ENCODE results near the gene COL12A1. TPM values are rescaled to one million over a fixed set of nuclear protein-coding genes. Genes with fewer than 3 reads are reported as not detected.

Gene COL12A1
- total RNA-seq, 1 experiment from 2014 or later: 10.4 TPM

DNA sequence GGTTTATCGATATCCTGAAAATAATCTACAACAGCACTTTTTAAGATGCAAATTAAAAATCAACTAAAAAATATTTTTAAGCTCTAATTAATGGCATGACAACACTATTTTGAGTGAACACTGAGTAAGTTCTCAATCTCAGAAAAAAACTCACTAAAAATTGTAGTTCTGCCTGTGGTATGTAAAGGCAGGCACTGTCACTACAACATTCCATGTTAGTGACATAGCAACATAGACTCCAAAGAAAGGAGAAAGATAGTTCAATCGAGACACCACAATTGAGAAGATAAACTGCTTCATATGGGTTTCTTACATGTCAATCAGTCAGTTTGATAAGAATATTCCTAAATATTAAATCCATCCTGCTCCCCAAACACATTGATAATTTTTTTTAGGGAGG lies 38.0 kb downstream of the COL12A1 start:
- no peak for DNase-seq (ENCODE audit: low read depth, low spot score)
- intact Hi-C loops (cut with micrococcal nuclease; ENCODE audit: unreplicated experiment): no loop called here
- no peak for ATAC-seq
- in situ Hi-C loops (cut with HindIII; ENCODE audit: low pct_unique_long_range_greater_than_20kb, low sequenced_read_pairs): no loop called here
- Histone ChIP-seq H3K27me3 (ENCODE audit: control insufficient read depth, insufficient read depth, low read length) (no peaks in the 10 kb centered on the region), H3K9me3 (ENCODE audit: control insufficient read depth, insufficient read depth, low read depth, low read length) (no peaks in the 10 kb centered on the region), H3K4me3 (ENCODE audit: low read depth in 2 of 2, low read length in 2 of 2) (no peak overlapping the region), H3K36me3 (ENCODE audit: control insufficient read depth, insufficient read depth, low read length) (no peaks in the 10 kb centered on the region), H3K27ac (ENCODE audit: low read length) (no peak overlapping the region), H3K4me1 (ENCODE audit: control insufficient read depth, insufficient read depth, low read length) (no peaks in the 10 kb centered on the region)
- POLR2A ChIA-PET: no interaction called here
- TF ChIP-seq, protein P1, sequence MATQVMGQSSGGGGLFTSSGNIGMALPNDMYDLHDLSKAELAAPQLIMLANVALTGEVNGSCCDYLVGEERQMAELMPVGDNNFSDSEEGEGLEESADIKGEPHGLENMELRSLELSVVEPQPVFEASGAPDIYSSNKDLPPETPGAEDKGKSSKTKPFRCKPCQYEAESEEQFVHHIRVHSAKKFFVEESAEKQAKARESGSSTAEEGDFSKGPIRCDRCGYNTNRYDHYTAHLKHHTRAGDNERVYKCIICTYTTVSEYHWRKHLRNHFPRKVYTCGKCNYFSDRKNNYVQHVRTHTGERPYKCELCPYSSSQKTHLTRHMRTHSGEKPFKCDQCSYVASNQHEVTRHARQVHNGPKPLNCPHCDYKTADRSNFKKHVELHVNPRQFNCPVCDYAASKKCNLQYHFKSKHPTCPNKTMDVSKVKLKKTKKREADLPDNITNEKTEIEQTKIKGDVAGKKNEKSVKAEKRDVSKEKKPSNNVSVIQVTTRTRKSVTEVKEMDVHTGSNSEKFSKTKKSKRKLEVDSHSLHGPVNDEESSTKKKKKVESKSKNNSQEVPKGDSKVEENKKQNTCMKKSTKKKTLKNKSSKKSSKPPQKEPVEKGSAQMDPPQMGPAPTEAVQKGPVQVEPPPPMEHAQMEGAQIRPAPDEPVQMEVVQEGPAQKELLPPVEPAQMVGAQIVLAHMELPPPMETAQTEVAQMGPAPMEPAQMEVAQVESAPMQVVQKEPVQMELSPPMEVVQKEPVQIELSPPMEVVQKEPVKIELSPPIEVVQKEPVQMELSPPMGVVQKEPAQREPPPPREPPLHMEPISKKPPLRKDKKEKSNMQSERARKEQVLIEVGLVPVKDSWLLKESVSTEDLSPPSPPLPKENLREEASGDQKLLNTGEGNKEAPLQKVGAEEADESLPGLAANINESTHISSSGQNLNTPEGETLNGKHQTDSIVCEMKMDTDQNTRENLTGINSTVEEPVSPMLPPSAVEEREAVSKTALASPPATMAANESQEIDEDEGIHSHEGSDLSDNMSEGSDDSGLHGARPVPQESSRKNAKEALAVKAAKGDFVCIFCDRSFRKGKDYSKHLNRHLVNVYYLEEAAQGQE (IDR thresholded peaks at IDR 0.05; ENCODE audit: insufficient read depth in 1 of 2, low read depth in 2 of 2, low read length in 1 of 2): no peak
- TF ChIP-seq, protein P2, sequence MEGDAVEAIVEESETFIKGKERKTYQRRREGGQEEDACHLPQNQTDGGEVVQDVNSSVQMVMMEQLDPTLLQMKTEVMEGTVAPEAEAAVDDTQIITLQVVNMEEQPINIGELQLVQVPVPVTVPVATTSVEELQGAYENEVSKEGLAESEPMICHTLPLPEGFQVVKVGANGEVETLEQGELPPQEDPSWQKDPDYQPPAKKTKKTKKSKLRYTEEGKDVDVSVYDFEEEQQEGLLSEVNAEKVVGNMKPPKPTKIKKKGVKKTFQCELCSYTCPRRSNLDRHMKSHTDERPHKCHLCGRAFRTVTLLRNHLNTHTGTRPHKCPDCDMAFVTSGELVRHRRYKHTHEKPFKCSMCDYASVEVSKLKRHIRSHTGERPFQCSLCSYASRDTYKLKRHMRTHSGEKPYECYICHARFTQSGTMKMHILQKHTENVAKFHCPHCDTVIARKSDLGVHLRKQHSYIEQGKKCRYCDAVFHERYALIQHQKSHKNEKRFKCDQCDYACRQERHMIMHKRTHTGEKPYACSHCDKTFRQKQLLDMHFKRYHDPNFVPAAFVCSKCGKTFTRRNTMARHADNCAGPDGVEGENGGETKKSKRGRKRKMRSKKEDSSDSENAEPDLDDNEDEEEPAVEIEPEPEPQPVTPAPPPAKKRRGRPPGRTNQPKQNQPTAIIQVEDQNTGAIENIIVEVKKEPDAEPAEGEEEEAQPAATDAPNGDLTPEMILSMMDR (IDR thresholded peaks at IDR 0.05): no peak
- BruUV-seq (replicated peaks): no TSS peak
- CTCF ChIA-PET: no interaction called here

DNA sequence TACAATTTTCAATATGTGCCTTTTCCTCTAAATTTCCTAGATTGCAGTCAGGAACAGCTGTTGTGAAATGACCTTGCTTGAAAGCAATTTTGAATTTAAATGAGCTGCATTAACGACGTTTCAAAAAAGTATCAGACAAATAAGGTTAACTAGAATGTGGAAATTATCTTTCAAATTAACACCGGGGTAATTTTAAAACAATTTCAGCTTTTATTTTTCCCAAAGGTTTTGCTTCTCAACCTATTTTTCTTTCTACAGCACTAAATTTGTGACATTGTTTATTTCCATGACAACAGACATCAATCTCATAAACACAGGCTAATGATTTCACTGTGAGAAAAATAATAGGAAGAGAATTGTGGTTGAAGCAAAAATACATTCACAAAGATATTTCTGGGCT lies 38.5 kb downstream of the COL12A1 start:
- H3K4me1 ChIP-seq (ENCODE audit: control insufficient read depth, insufficient read depth, low read length): no peaks in the 10 kb centered on the region
- ChIA-PET POLR2A (no interaction called here), CTCF (no interaction called here)
- DNase-seq (ENCODE audit: low read depth, low spot score) (no peak), ATAC-seq (no peak)
- H3K4me3 ChIP-seq (ENCODE audit: low read depth in 2 of 2, low read length in 2 of 2): no peak overlapping the region
- H3K9me3 ChIP-seq (ENCODE audit: control insufficient read depth, insufficient read depth, low read depth, low read length): no peaks in the 10 kb centered on the region
- H3K27ac ChIP-seq (ENCODE audit: low read length): no peak overlapping the region
- TF ChIP-seq, protein P1 (IDR thresholded peaks at IDR 0.05; ENCODE audit: insufficient read depth in 1 of 2, low read depth in 2 of 2, low read length in 1 of 2): no peak
- TF ChIP-seq SIN3A (IDR thresholded peaks at IDR 0.05; ENCODE audit: borderline replicate concordance, insufficient read depth, low read depth, low read length): no peak
- TF ChIP-seq, protein P2 (IDR thresholded peaks at IDR 0.05): no peak
- TF ChIP-seq TCF7L2 (IDR thresholded peaks at IDR 0.05; ENCODE audit: low read depth, low read length): no peak
- no peaks in the 10 kb centered on the region for H3K27me3 ChIP-seq (ENCODE audit: control insufficient read depth, insufficient read depth, low read length)
- no peaks in the 10 kb centered on the region for H3K36me3 ChIP-seq (ENCODE audit: control insufficient read depth, insufficient read depth, low read length)
- intact Hi-C loops (cut with micrococcal nuclease; ENCODE audit: unreplicated experiment): no loop called here
- BruUV-seq (replicated peaks): no TSS peak
- in situ Hi-C loops (cut with HindIII; ENCODE audit: low pct_unique_long_range_greater_than_20kb, low sequenced_read_pairs): no loop called here

Data from Panc1 (cell line).